ENCODE results near the gene PDXDC1.
A peak's percentile ranks its signal among the peaks of the same experiment; 100 is the strongest.
"Not testable (repeated sequence)": the region's sequence is repeated elsewhere in the genome, so short reads cannot be mapped to it uniquely, and the experiment has no call there.

The PDXDC1 gene

DNA sequence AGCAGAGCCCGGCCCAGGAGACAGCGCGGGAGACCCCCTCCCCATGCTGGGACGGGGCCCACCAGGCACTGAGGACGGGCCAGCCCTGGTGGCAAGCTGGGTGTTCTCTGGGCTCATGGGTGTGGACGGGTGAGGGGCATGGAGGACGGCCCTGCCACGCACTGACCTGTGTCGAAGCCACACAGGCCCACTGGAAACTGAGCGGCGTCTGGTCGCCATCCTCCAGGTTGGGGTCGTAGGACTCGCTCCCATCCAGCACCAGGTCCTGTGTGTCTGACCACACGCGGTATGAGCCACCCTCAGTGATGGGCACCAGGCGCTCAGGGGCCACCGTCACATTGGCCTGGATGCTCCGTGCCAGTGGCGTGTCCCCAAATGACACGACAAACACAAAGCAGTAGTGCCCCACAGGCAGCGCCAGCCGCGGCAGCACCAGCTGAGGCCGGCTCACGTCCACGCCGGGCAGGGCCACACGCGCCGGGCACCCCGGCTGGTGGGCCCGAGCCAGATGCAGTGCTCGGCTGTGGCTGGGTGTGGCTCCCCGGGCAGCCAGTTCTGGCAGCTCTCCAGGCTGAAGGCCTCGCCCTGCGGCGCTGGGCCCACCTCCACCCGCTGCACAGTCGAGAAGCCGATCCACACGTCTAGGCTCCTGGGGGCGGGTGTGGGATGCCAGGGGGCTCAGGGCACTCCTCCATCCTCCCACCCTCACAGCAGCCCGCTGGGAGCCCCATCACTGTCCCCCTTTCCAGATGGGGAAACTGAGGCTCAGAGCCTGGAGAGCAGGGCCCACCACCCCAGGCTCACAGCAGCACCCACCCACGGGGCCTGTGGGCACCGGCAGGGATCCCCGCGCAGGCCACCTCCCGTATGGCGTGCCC, 160.9 kb downstream of the PDXDC1 start:
- not testable (repeated sequence) for DNase-seq (ENCODE audit: low read depth)

DNA sequence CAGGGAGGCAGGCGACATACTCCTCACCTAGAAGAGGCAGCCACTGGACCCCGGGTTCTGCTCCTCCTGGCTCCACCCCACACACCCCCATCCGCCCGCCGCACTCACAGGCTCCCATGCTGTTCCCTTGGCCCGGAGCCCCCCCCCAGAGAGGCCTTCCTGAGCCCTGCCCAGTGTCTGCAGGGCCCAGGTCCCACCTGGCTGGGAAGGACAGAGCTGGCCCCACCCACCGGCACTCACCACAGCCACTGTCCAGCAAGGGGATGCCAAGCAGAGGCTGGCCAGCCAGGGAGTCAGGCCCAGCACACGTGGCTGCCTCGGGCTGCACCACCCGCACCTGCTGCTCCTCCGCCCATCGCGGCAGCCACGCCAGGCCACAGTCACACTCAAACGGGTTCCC, 162.7 kb downstream of the PDXDC1 start:
- not testable (repeated sequence) for DNase-seq (ENCODE audit: low read depth)

DNA sequence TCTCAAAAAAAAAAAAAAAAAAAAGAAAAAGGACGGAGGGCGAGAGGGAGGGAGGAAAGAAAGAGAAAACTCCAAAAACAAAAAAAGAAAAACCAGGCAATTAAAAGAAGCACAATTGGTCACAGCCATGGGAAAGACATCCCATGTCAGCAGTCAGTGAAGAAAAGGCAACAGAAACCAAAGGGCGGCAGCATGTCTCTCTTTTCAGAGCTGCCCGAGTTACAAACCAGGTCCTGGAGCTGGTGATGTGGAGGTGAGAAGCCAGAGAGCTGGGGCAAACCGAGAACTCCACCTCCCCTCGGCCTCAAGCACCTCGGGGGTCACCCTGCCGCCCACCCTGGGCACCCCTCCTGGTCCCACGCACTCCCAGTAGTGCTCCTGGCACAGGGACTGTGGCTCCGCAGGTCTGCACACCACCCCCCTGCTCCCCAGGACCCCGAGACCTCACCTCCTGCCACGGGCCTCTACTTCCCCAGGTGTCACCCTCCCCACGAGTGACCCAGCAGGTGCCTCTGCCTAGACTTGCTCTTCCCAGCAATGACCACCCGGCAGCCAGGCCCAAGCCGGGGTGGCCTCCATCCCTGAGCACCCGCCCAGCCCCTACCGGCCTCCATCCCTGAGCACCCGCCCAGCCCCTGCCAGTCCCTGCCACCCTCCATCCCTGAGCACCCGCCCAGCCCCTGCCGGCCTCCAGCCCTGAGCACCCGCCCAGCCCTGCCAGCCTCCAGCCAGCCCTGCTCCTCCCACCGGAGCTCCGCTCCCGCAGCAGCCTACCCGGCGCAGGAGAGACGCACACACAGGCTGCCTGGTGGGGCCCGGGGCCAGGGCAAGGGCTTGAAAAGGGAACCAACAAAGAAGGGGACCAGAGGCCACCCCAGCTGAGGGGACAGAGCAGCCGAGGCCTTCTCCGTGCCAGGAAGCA, 165.9 kb downstream of the PDXDC1 start:
- DNase-seq (ENCODE audit: low read depth) = not testable (repeated sequence)

DNA sequence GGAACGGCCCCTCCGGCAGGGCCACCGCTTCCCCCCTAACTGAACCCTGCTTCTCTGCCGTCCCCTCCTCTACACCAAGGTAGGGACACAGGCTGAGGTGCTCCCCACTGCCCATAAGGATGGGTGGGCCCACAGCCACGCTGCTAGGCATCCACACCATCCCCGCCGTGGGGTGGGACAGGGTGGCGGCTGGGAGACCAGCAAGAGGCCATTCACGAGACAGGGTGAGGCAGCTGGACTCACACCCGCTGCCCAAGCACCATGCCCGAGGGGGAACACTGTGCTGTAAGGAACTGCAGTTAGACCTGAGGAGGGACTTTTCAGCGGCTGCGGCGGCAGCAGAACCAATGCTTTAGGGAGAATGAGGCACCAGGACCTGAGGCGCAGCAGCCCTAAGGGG, 166.8 kb downstream of the PDXDC1 start:
- DNase-seq (ENCODE audit: low read depth) = no peak

DNA sequence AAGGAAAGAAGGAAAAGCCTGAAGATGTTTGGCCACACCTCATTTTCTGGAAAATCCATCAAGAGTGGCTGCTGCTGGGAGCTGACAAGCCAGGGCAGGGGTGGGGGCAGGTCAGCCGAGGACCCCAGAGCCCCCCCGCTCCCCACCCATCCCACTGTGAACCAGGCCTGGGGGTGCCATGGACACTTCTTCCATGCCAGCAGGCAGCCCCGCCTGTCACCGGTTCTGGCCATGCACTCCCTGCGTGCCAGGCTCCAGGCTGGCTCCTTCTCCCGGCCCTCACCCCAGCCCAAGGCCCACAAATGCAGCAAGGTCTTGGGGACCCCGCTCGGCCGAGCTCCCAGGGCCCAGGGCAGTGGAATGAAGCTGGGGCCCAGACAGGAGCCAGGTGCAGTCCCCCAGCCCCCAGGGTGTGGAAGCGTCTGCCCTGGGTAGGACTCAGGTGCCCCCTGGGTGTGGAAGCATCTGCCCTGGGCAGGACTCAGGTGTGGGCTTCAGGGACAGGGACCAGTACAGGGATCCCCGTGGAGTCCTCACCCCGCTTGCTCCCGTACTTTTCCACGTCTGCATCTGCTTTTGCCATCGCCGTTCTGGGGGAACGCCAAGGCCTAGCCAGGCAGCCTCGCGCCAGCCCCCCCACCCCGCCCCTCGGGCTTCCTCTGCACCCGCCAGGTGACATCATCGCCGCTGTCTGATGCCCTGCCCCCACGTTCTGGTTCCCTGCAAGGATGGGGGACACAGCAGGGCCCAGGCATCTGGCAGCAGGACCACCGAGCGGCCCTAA, 167.5 kb downstream of the PDXDC1 start:
- DNase-seq (ENCODE audit: low read depth) = not testable (repeated sequence)

DNA sequence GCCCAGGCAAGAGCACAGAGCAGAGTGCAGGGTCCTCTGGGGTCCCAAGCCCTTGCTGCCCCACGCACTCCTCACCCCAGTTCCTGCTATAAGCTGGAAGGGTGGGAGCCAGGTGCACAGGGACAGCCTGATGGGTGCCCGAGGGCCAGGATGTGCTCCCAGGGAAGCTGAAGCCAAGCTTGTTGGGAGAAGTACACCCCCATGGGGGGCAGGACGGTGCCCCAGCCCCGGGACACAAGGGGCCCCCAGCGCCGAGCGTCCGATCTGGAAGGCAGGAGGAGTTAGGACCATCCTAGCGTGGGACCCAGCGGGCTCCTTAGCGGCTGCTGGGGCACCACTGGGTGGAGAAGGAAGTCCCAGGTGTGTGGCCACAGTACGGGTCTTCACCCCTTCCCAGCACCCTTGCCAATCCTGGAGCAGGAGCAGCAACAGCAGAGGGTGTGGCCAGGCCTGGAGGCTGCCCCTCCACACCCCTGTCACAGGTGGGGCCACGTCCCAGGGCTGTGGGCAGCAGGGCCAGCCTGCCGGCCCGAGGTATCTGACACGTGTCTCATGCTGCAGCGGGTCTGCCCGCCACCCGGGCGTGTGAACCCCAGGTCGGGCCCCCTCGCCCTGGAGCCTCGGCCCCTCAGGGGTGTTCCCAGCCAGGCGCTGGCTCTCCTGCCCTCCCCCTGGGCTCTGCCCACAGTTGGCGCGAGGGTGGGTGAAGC, 168.2 kb downstream of the PDXDC1 start:
- not testable (repeated sequence) for DNase-seq (ENCODE audit: low read depth)

DNA sequence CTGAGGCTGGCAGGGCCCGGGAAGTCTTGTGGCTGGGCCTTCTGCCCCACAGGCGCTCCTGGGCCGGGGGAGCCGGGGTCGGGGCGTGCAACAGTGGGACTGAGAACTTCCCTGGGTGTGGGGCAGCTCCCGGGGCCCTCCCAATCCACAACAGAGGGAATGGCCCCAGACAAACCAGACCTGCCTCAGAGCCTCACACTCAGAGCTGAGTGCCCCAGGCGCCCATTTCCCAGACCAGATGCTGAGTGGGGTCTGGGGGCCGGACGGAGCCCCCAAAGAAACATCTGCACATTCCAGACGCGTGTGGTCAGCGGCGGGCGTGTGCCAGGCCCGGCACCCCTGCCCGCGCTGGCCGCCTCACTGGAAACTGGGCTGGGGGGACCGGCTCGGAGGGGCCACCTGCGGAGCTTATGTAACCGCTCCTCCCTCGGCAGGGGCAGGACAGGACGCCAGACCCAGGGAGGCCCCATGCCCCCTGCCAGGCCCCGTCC, 168.8 kb downstream of the PDXDC1 start:
- not testable (repeated sequence) for DNase-seq (ENCODE audit: low read depth)

DNA sequence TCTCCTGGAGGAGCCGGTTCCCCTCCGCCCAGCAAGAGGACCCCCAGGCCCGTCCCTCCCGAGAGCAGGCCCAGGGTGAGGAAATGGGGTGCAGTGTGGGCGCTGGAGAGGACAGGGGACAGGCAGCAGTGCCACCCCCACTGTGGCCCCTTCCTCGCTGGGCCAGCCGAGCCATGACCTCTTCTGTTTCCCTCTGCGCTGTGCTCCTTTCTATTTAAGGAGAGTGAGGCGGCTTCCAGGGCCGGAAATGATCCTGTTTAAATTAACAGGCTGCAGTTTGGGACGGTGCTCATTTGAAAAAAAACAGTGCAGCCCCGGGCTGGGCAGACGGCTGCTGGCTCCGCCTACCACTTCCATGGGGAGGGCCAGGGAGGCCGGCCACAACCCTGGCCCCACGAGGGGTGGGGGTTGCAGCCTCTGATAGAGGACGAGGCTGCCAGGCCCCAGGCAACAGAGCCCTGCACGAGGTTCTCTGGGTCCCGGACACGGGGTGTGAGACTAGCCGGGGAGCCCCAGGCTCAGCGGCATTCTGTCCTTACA, 169.3 kb downstream of the PDXDC1 start:
- DNase-seq (ENCODE audit: low read depth) = not testable (repeated sequence)

DNA sequence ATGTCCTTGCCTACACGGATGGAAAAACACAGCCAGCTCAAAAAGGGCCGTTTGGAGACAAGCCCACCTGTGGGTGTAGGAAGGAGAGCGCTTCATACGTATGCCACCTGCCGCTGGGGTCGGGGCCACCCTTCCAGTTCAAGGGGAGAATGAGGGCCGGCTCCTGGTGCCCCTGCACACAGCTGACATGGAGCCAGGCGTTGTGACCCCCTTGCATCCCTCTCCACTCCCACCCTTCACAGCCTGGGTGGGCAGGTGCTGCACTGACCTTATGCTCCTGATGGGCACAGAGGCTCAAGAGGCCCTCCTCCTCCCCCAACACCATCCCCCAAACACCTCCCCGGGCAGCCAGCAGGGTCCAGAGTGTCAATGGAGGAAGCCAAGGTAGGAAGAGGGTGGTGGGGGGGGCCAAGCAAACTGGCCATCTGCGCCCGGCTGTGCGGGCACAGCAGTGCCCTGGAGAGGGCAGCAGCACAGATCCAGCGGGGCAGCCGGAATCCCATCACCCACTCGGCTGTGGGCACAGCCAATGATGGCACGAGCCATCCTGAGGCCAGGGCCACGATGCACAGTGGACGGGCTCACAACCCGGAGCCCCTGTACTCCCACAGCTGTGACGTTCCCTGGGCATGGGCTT, 170.1 kb downstream of the PDXDC1 start:
- DNase-seq (ENCODE audit: low read depth) = not testable (repeated sequence)

DNA sequence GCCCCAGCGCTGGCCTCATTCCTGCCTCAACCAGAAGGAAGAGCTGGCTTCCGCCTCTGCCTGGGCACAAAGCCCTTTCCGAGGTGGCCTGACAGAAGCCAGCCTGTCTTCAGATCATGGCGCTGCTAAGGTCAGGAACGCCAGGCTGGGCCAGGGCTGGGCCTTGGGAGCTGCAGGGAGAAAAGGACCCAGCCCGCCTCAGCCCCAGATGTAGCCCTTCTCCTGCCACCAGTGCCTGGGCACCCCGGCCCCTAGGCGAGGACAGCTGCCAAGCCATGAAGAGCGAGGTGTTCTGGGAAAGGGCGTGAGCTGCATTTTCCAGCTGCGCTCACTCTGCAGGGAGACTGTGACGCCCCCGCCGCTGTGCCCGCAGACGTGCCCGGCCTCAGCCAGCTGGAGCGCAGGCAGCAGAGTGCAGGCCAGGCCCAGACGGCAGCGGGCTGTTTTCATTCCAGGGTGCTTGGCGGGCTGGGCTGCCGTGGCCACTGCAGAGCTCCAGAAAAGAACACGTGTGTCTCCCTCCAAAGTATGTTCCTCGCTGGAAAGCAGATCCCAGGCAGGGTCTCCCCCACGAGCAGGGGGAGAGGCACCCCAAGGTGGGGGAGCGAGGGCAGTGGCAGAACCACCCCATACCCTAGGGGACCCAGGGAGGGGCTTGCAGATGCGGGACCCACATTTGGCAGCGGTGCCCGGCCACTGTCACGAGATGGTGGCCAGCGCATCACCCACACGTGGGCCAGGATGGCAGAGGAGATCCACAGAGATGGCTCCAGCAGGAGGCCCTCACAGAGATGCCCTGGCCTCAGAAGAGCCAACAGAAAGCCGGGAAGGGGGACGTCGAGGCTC, 170.8 kb downstream of the PDXDC1 start:
- not testable (repeated sequence) for DNase-seq (ENCODE audit: low read depth)

DNA sequence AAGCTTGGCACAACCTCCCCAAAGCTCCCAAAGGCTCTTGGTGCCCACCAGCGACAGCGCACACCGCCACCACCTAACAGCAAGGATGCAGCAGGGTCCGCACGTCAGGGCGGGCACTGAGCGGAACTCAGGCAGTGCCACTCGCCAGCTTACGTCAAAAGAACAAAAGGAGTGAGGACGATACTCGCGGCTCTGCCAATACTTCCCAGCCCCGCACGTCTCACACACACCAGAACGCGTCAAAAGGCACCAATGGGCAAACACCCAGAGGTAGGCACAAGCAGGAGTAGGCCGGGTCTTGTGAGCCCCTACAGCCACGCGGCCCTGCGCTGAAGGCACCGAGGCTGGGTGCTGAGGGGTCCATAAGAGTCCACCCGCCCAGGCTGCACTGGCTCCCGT, 171.4 kb downstream of the PDXDC1 start:
- DNase-seq (ENCODE audit: low read depth) = not testable (repeated sequence)

DNA sequence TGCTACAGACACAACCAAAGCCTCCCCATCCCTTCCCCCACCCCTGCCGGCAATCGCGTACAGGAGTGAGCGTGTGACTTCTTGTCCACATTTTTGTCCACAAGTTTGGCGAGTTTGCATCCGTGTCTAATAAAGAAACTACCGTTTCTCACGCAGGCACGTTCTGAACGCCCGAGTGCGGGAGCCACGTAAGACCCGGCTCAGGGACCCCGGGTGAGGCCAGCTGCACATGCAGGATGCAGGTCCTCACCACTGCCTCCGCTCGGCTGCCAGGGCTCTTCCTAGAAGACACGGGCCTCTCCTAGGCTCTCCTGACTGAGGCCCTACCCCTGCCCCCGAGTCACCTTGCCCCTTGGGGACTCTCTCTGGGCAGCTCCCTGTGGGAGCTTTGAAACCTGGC, 174.0 kb downstream of the PDXDC1 start:
- DNase-seq (ENCODE audit: low read depth) = not testable (repeated sequence)

DNA sequence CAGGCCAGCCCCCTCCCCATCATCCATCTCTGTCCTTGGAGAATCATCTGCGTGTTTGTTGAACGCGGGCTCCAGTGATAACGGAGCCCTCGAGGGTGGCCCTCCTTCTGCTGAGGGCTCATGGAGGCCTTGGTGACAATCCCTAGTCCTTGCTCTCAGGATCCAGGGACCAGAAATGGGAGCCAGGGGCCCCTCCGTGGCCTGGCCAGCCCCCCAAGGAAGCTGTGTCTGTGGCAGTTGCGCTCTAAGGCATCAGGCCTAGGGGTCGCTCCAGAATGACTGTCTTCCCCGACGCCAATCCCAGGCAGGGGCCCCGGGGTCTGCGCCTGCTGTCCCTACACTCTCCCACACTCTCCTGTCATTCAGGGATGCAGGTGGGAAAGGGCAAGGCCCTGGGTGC, 174.4 kb downstream of the PDXDC1 start:
- DNase-seq (ENCODE audit: low read depth) = not testable (repeated sequence)

DNA sequence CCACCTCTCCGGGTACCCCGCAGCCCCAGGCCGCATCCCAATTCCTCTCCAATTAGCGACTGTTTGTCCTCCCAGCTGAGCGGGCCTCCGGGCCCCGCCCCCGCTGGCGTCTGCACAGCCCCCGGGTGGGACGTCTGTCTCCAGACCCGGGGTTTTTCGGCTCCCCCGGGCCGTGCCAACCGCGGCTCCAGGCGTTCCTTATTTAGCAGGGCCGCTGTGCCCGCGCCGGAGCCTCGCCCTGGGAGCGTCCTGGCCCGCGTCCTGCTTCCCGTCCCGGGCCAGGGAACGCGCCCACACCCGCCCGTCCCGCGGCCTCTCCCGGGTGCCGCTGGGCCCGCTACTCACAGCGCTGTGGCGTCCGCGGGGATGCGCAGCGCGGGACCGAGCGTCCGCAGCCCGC, 179.2 kb downstream of the PDXDC1 start:
- DNase-seq (ENCODE audit: low read depth) = not testable (repeated sequence)

DNA sequence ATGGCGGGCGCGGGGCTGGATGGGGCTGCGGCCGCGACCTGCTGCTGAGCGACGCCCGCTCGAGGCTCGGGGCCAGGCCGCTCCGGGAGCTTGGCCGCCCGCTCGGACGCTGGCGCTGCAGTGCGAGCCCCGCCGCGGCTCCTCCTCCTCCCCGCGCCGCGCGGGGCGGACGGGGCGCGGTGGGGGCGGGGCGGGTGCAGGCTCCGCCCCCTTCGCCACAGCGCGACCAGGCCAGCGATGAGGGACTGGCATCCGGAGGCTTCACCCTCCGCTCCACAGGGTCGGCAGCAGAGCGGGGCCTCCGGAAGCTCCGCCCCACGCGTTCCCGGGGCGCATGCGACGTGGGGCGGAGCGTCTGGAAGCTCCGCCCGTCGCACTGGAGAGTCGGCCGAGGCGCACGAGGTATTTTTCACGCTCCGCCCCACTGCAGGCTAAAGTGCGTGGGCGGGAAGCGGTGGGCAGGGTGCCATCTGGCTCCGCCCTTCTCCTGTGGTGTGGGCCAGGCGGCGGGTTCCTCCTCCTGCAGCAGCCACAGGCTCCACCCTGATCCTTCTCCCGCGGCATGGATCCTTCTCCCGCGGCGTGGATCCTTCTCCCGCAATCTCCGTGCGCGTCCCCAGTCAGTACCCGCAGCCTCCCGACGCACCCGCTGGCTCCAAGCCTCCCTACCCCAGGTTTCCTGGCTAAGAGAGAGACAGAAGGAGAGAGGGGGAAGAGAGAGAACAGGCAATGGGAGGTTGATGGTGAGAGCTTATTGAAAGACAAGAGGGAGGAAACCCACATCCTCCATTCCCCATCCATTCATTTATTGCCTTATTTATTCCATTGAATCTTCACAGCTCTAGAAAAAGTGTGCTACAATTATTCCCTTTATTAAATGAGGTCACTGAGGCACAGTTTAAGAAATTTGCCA, 180.1 kb downstream of the PDXDC1 start:
- peak; percentile 50 for DNase-seq (ENCODE audit: low read depth)

DNA sequence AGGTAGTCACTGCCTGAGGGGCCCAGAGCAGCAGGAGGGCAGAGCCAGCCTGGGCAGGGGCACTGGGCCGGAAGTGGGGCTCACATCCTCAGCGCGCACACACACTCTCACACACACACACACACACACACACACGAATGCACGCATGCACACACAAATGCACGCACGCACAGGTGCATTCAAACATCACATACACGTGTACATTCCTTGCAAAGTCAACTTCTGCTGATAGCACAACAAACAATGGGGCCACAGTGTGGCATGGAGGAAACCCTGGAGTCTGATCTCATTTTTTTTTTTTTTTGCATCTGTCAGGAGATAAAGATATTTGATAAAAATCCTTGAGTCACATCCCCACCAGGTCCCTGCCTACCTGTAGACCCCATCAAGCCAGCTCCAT, 182.8 kb downstream of the PDXDC1 start:
- DNase-seq (ENCODE audit: low read depth) = not testable (repeated sequence)

DNA sequence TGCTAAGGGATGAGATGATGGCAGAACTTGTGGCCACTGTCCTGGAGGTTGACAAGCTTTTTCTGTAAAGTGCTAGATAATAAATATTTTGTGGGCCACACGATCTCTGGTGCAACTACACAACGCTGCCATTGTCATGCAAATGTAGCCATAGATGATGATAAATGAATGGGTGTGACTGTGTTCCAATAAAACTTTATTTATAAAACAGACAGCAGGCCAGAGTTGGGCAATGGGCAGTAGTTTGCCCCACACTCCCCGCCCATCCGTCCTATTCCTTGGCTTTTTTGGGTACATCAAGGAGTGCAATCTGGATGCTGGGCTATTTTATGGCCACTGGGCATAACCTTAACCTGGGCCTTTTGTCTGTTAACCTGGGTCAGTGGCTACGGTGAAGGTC, 184.8 kb downstream of the PDXDC1 start:
- DNase-seq (ENCODE audit: low read depth) = not testable (repeated sequence)

DNA sequence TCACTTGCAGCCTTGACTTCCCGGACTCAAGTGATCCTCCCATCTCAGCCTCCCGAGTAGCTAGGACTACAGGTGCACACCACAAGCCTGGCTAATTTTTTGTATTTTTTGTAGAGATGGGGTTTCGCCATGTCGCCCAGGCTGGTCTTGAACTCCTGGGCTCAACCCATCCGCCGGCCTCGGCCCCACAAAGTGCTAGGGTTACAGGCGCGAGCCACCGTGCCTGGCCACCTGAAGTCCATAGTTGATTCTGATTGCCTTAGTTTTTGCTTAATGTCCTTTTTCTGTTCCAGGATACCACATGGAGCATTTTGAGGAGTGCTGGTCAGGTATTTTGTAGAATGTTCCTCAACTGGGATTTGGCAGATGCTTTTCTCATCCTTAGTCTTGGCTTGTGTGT, 185.7 kb downstream of the PDXDC1 start:
- not testable (repeated sequence) for DNase-seq (ENCODE audit: low read depth)
